Subcutaneous abdominal adipose tissue (tissue), 5 donors: ENCODE data around the gene LCMT1.
"Not testable (repeated sequence)": the region's sequence is repeated elsewhere in the genome, so short reads cannot be mapped to it uniquely, and the experiment has no call there.

Source experiments
- H3K27ac ChIP-seq: one replicate; pipeline ENCODE4 v1.7.0; 2013; ENCODE audit warnings: low read depth, mild to moderate bottlenecking, inconsistent platforms, low read length, moderate library complexity
- H3K27me3 ChIP-seq, 5 donors: one replicate each; pipeline ENCODE4 v1.7.0; 2013; ENCODE audit warnings: low read length in 5 of 5, inconsistent platforms in 1 of 5; ENCODE audit not compliant: control insufficient read depth in 5 of 5, insufficient read depth in 4 of 5
- H3K36me3 ChIP-seq, 5 donors: one replicate each; pipeline ENCODE4 v1.7.0; 2013; ENCODE audit warnings: low read length in 5 of 5; ENCODE audit not compliant: control insufficient read depth in 5 of 5, insufficient read depth in 5 of 5
- H3K4me1 ChIP-seq, 5 donors: one replicate each; pipeline ENCODE4 v1.7.0; 2013; ENCODE audit warnings: low read length in 5 of 5, mild to moderate bottlenecking in 3 of 5, moderate library complexity in 1 of 5; ENCODE audit not compliant: control insufficient read depth in 5 of 5, insufficient read depth in 5 of 5
- H3K4me3 ChIP-seq, 5 donors: one replicate each; pipeline ENCODE4 v1.7.0; 2013; ENCODE audit warnings: low read length in 5 of 5, low read depth in 1 of 5
- H3K9ac ChIP-seq, 5 donors: one replicate each; pipeline ENCODE4 v1.7.0; 2013; ENCODE audit warnings: low read length in 5 of 5, mild to moderate bottlenecking in 4 of 5, moderate library complexity in 3 of 5
- H3K9me3 ChIP-seq, 5 donors: one replicate each; pipeline ENCODE4 v1.7.0; 2013; ENCODE audit warnings: low read length in 5 of 5; ENCODE audit not compliant: control insufficient read depth in 5 of 5
- donor health status: healthy.
- donor health status: healthy.
- donor health status: healthy.
- donor health status: healthy.
- donor health status: healthy.

LCMT1 gene

GRCh38 chr16:25111403-25112166 lies at the start of gene LCMT1:
LCMT1 (plus strand) TSS chr16:25111742; CDS start chr16:25111884, 142 bp downstream.
- H3K9ac ChIP-seq, result peak within 1 kb of the TSS; percentile 77 to 92 (median 92)
- no peaks in the 10 kb centered on the region for H3K9me3 ChIP-seq
- peak within 1 kb of the TSS; percentile 80 for H3K27ac ChIP-seq
- peak within 1 kb of the TSS; percentile 83 to 96 (median 90) for H3K4me3 ChIP-seq
- H3K4me1 ChIP-seq, result peaks cover 3 to 42% (median 41%) of the 10 kb centered on the region in 5 donors
- H3K36me3 ChIP-seq, result peaks cover 0 to 17% (median 12%) of the 10 kb centered on the region in 5 donors
- H3K27me3 ChIP-seq, result no peaks in the 10 kb centered on the region

GRCh38 chr16:25063102-25063501 lies 48.4 kb upstream of the LCMT1 start:
- peaks cover 1 to 17% (median 13%) of the 10 kb centered on the region in 5 donors for H3K4me1 ChIP-seq
- H3K36me3 ChIP-seq, result no peaks in the 10 kb centered on the region
- H3K9ac ChIP-seq, result no peak overlapping the region
- H3K27ac ChIP-seq, result no peak overlapping the region
- H3K27me3 ChIP-seq, result no peaks in the 10 kb centered on the region
- no peak overlapping the region for H3K4me3 ChIP-seq
- no peaks in the 10 kb centered on the region for H3K9me3 ChIP-seq

GRCh38 chr16:25063865-25064264 lies 47.7 kb upstream of the LCMT1 start:
- H3K4me3 ChIP-seq, result no peak overlapping the region
- no peaks in the 10 kb centered on the region for H3K9me3 ChIP-seq
- peaks cover 1 to 17% (median 13%) of the 10 kb centered on the region in 5 donors for H3K4me1 ChIP-seq
- no peak overlapping the region for H3K27ac ChIP-seq
- no peaks in the 10 kb centered on the region for H3K27me3 ChIP-seq
- H3K9ac ChIP-seq, result no peak overlapping the region
- H3K36me3 ChIP-seq, result no peaks in the 10 kb centered on the region

GRCh38 chr16:25064281-25064680 lies 47.3 kb upstream of the LCMT1 start:
- not testable (repeated sequence) for H3K9me3 ChIP-seq, H3K27me3 ChIP-seq, H3K36me3 ChIP-seq, H3K4me3 ChIP-seq, H3K9ac ChIP-seq, H3K27ac ChIP-seq
- H3K4me1 ChIP-seq, result peaks cover 1 to 17% (median 13%) of the 10 kb centered on the region in 5 donors

GRCh38 chr16:25064937-25065336 lies 46.6 kb upstream of the LCMT1 start:
- H3K4me3 ChIP-seq, result no peak overlapping the region
- no peak overlapping the region for H3K27ac ChIP-seq
- H3K9ac ChIP-seq, result no peak overlapping the region

GRCh38 chr16:25065899-25066298 lies 45.6 kb upstream of the LCMT1 start:
- peak overlapping the region in 2 of 5 donors; percentile 75 to 85 for H3K9ac ChIP-seq

More at GRCh38 chr16:25064937-25065336, 46.6 kb upstream of the LCMT1 start:
- H3K27me3 ChIP-seq, result no peaks in the 10 kb centered on the region
- no peaks in the 10 kb centered on the region for H3K36me3 ChIP-seq
- peaks cover 1 to 17% (median 13%) of the 10 kb centered on the region in 5 donors for H3K4me1 ChIP-seq
- no peaks in the 10 kb centered on the region for H3K9me3 ChIP-seq

GRCh38 chr16:25066426-25066746 lies 45.2 kb upstream of the LCMT1 start:
- H3K27me3 ChIP-seq, result no peaks in the 10 kb centered on the region
- peak overlapping the region in 4 of 5 donors; percentile 35 to 91 (median 72) for H3K4me3 ChIP-seq
- peak overlapping the region; percentile 82 for H3K27ac ChIP-seq
- H3K9me3 ChIP-seq, result no peaks in the 10 kb centered on the region
- peak overlapping the region in 4 of 5 donors; percentile 75 to 87 (median 86) for H3K9ac ChIP-seq
- H3K4me1 ChIP-seq, result peaks cover 1 to 17% (median 13%) of the 10 kb centered on the region in 5 donors
- H3K36me3 ChIP-seq, result no peaks in the 10 kb centered on the region

More at GRCh38 chr16:25065899-25066298, 45.6 kb upstream of the LCMT1 start:
- Histone ChIP-seq H3K4me3 (peak overlapping the region in 4 of 5 donors; percentile 35 to 91 (median 72)), H3K36me3 (no peaks in the 10 kb centered on the region), H3K9me3 (no peaks in the 10 kb centered on the region), H3K27me3 (no peaks in the 10 kb centered on the region), H3K27ac (no peak overlapping the region), H3K4me1 (peaks cover 1 to 17% (median 13%) of the 10 kb centered on the region in 5 donors)

GRCh38 chr16:25066747-25067631 lies 44.6 kb upstream of the LCMT1 start:
- Histone ChIP-seq H3K27ac (peak overlapping the region; percentile 82), H3K4me1 (peaks cover 1 to 17% (median 13%) of the 10 kb centered on the region in 5 donors), H3K36me3 (no peaks in the 10 kb centered on the region), H3K4me3 (peak overlapping the region; percentile 63 to 97 (median 89)), H3K9ac (peak overlapping the region; percentile 57 to 99 (median 87)), H3K9me3 (no peaks in the 10 kb centered on the region), H3K27me3 (no peaks in the 10 kb centered on the region)

- H3K4me1 ChIP-seq, result no peaks in the 10 kb centered on the region
- no peak overlapping the region for H3K4me3 ChIP-seq
- H3K9me3 ChIP-seq, result no peaks in the 10 kb centered on the region
- no peaks in the 10 kb centered on the region for H3K27me3 ChIP-seq
- H3K9ac ChIP-seq, result no peak overlapping the region
- no peak overlapping the region for H3K27ac ChIP-seq
- H3K36me3 ChIP-seq, result no peaks in the 10 kb centered on the region
Measured at GRCh38 chr16:25073854-25074253, 37.7 kb upstream of the LCMT1 start.
